Sciatic nerve (tissue), 2 donors: Measurements from ENCODE around the gene SLC39A7. TPM values are rescaled to one million over a fixed set of nuclear protein-coding genes. Genes with fewer than 3 reads are reported as not detected.
"Not testable (repeated sequence)": the region's sequence is repeated elsewhere in the genome, so short reads cannot be mapped to it uniquely, and the experiment has no call there.

Experiments used
- ATAC-seq: fragments of 200-7000 bp; cut with Tn5 transposase; one replicate; pipeline ENCODE4 v1.9.1; 2020; ENCODE audit warnings: mild to moderate bottlenecking, moderate library complexity
- DNase-seq: peaks from one replicate; pipeline ENCODE4 v3.0.0-alpha.2; 2020; ENCODE audit warnings: low spot score
- intact Hi-C: fragments of 100-400 bp; cut with DNase I; formaldehyde crosslinking; loops from one replicate; pipeline ENCODE4 v1.14.2; 2022
- total RNA-seq: library from RNA; stranded (reverse); fragmentation: NEBNext Ultra II Directional; extraction: Animal tissue kit (Norgen Biotek cat#: 25700); gene quantifications from one replicate; pipeline ENCODE4 v1.2.1, GENCODE V29; 2021
- donor health status: DM: no; HTN: no; CAD: no.
- donor health status: DM: no; HTN: no; CAD: no.

The SLC39A7 gene
- total RNA-seq, 1 donor from 2014 or later = 65.3 TPM

- intact Hi-C loops = no loop called here
- peak; percentile 69 for ATAC-seq
- DNase-seq = peak; percentile 70
Observed at GRCh38 chr6:33213166-33213988, 12.7 kb downstream of the SLC39A7 start.

- DNase-seq (peak; percentile 54), ATAC-seq (peak; percentile 6)
- intact Hi-C loops = no loop called here
Observed at GRCh38 chr6:33213989-33214335, 13.3 kb downstream of the SLC39A7 start.

GRCh38 chr6:33215271-33216116 is 14.8 kb downstream of the SLC39A7 start:
- DNase-seq (peak; percentile 48), ATAC-seq (no peak)
- intact Hi-C loops = no loop called here

- intact Hi-C loops = no loop called here
- peak; percentile 22 for DNase-seq
Observed at GRCh38 chr6:33216117-33216649, 15.5 kb downstream of the SLC39A7 start.

GRCh38 chr6:33217246-33217645 is 16.6 kb downstream of the SLC39A7 start:
- no peak for ATAC-seq
- peak; percentile 36 for DNase-seq
- intact Hi-C loops = no loop called here

More at GRCh38 chr6:33216117-33216649, 15.5 kb downstream of the SLC39A7 start:
- ATAC-seq = no peak

GRCh38 chr6:33217681-33218080 is 17.0 kb downstream of the SLC39A7 start:
- no peak for ATAC-seq
- no peak for DNase-seq
- intact Hi-C loops = no loop called here

GRCh38 chr6:33226503-33227120 is 25.9 kb downstream of the SLC39A7 start:
- intact Hi-C loops, ATAC-seq: not testable (repeated sequence)
- peak; percentile 8 for DNase-seq

- DNase-seq (no peak), ATAC-seq (no peak)
- intact Hi-C loops = no loop called here
Observed at GRCh38 chr6:33235221-33235634, 34.6 kb downstream of the SLC39A7 start.

GRCh38 chr6:33236328-33236727 is 35.7 kb downstream of the SLC39A7 start:
- no peak for DNase-seq
- ATAC-seq = no peak
- intact Hi-C loops = no loop called here

GRCh38 chr6:33236852-33237251 is 36.2 kb downstream of the SLC39A7 start:
- DNase-seq (no peak), ATAC-seq (no peak)
- intact Hi-C loops = no loop called here

GRCh38 chr6:33237741-33238140 is 37.1 kb downstream of the SLC39A7 start:
- no peak for DNase-seq
- ATAC-seq = no peak
- intact Hi-C loops = no loop called here

- no peak for DNase-seq
- intact Hi-C loops = loop anchor here (10.0 kb wide), 1 partner anchor 227 kb away; no protein-coding TSS in a partner anchor
- ATAC-seq = no peak
Observed at GRCh38 chr6:33241968-33242367, 41.3 kb downstream of the SLC39A7 start.

GRCh38 chr6:33243476-33243875 is 42.8 kb downstream of the SLC39A7 start:
- DNase-seq = no peak
- no peak for ATAC-seq
- intact Hi-C loops = loop anchor here (10.0 kb wide), 1 partner anchor 229 kb away; no protein-coding TSS in a partner anchor

GRCh38 chr6:33247977-33248642 is 47.4 kb downstream of the SLC39A7 start:
- intact Hi-C loops = loop anchor here (5.0 to 10.0 kb wide), 2 partner anchors 126 to 233 kb away; no protein-coding TSS in a partner anchor
- ATAC-seq (peak; percentile 83), DNase-seq (peak; percentile 96)

- DNase-seq (no peak), ATAC-seq (peak; percentile 25)
- intact Hi-C loops = loop anchor here (5.0 to 10.0 kb wide), 2 partner anchors 126 to 234 kb away; no protein-coding TSS in a partner anchor
Observed at GRCh38 chr6:33248643-33248931, 47.9 kb downstream of the SLC39A7 start.

GRCh38 chr6:33248932-33249731 is 48.5 kb downstream of the SLC39A7 start:
- DNase-seq (peak; percentile 97), ATAC-seq (peak; percentile 97)
- intact Hi-C loops = loop anchor here (5.0 to 10.0 kb wide), 2 partner anchors 127 to 234 kb away; no protein-coding TSS in a partner anchor

GRCh38 chr6:33249732-33250630 is 49.3 kb downstream of the SLC39A7 start:
- intact Hi-C loops = loop anchor here (5.0 to 10.0 kb wide), 2 partner anchors 128 to 235 kb away; no protein-coding TSS in a partner anchor
- no peak for ATAC-seq
- no peak for DNase-seq
